Fibroblast of mammary gland (primary cell): ENCODE measurements around the gene CASKIN1.
A peak's percentile ranks its signal among the peaks of the same experiment; 100 is the strongest.

Experiments used
- DNase-seq: peaks from one replicate; pipeline ENCODE4 v3.0.0-alpha.2; 2010; ENCODE audit warnings: low read depth
- H3K4me3 ChIP-seq: 2 replicates; pipeline ENCODE4 v1.5.1; 2011; ENCODE audit warnings: low read depth, mild to moderate bottlenecking, low read length, moderate library complexity; ENCODE audit not compliant: control insufficient read depth
- CTCF ChIP-seq: conservative IDR thresholded peaks from 2 replicates; pipeline ENCODE4 v1.5.1; 2011; ENCODE audit warnings: low read depth, low read length, inconsistent platforms; ENCODE audit not compliant: control insufficient read depth, insufficient read depth

Gene CASKIN1

GRCh38 chr16:2157480-2158261, 38.7 kb downstream of the CASKIN1 start:
- DNase-seq = peak; percentile 42
- H3K4me3 ChIP-seq = peak overlapping the region; percentile 90
- TF ChIP-seq CTCF = no peak

- DNase-seq = no peak
- no peak for TF ChIP-seq CTCF
- peak overlapping the region; percentile 90 for H3K4me3 ChIP-seq
Observed at GRCh38 chr16:2156849-2157224, 39.6 kb downstream of the CASKIN1 start.

- DNase-seq = peak; percentile 82
- peak overlapping the region; percentile 90 for H3K4me3 ChIP-seq
- no peak for TF ChIP-seq CTCF
Observed at GRCh38 chr16:2155977-2156848, 40.2 kb downstream of the CASKIN1 start.

GRCh38 chr16:2155091-2155950, 41.1 kb downstream of the CASKIN1 start, which contains the start of gene TRAF7:
TRAF7 (plus strand) TSS chr16:2155782; CDS start chr16:2163921, 8,139 bp downstream.
- TF ChIP-seq CTCF = no peak
- peak; percentile 100 for DNase-seq
- H3K4me3 ChIP-seq = peak within 1 kb of the TSS; percentile 100

GRCh38 chr16:2154533-2155090, 41.8 kb downstream of the CASKIN1 start:
- DNase-seq = no peak
- no peak for TF ChIP-seq CTCF
- H3K4me3 ChIP-seq = peak overlapping the region; percentile 100
